Trophoblast cell (in vitro differentiated cells and primary cell): Measurements from ENCODE around the gene KCTD7.
A peak's percentile ranks its signal among the peaks of the same experiment; 100 is the strongest.
"Not testable (repeated sequence)": the region's sequence is repeated elsewhere in the genome, so short reads cannot be mapped to it uniquely, and the experiment has no call there.

ENCODE experiments used
- DNase-seq, 2 donors: peaks; one replicate each; pipeline ENCODE4 v3.0.0-alpha.2; 2016
- H2AFZ ChIP-seq: 2 replicates; pipeline ENCODE4 v1.6.1; 2013; ENCODE audit warnings: low read length, moderate library complexity, mild to moderate bottlenecking; ENCODE audit not compliant: insufficient read depth, poor library complexity
- H2AK5ac ChIP-seq: 2 replicates; pipeline ENCODE4 v1.6.1; 2013; ENCODE audit warnings: mild to moderate bottlenecking, low read length
- H2BK120ac ChIP-seq: 2 replicates; pipeline ENCODE4 v1.6.1; 2013; ENCODE audit warnings: low read length, mild to moderate bottlenecking, moderate library complexity; ENCODE audit not compliant: insufficient read depth, poor library complexity
- H2BK12ac ChIP-seq: 2 replicates; pipeline ENCODE4 v1.6.1; 2013; ENCODE audit warnings: mild to moderate bottlenecking, low read length, moderate library complexity
- H2BK5ac ChIP-seq: 2 replicates; pipeline ENCODE4 v1.6.1; 2013; ENCODE audit warnings: low read length, low read depth, moderate library complexity, mild to moderate bottlenecking; ENCODE audit not compliant: poor library complexity
- H3K14ac ChIP-seq: 2 replicates; pipeline ENCODE4 v1.6.1; 2013; ENCODE audit warnings: mild to moderate bottlenecking, low read length
- H3K18ac ChIP-seq: 2 replicates; pipeline ENCODE4 v1.6.1; 2013; ENCODE audit warnings: mild to moderate bottlenecking, low read length
- H3K23ac ChIP-seq: 2 replicates; pipeline ENCODE4 v1.6.1; 2013; ENCODE audit warnings: low read length
- H3K27ac ChIP-seq: 2 replicates; pipeline ENCODE4 v1.5.1; 2013; ENCODE audit warnings: low read depth, mild to moderate bottlenecking, inconsistent platforms, low read length, moderate library complexity
- H3K27me3 ChIP-seq: 2 replicates; pipeline ENCODE4 v1.6.1; 2013; ENCODE audit warnings: inconsistent platforms, mild to moderate bottlenecking, low read length, moderate library complexity; ENCODE audit not compliant: insufficient read depth
- H3K36me3 ChIP-seq, 2 experiments: 1 replicate in 1 of 2; 2 replicates in 1 of 2; pipeline ENCODE4 v1.6.1; 2013; ENCODE audit warnings: low read length in 2 of 2, mild to moderate bottlenecking in 2 of 2, moderate library complexity in 1 of 2; ENCODE audit not compliant: insufficient read depth in 2 of 2, control insufficient read depth in 1 of 2
- H3K4ac ChIP-seq: 2 replicates; pipeline ENCODE4 v1.6.1; 2013; ENCODE audit warnings: low read depth, mild to moderate bottlenecking, low read length, moderate library complexity
- H3K4me1 ChIP-seq, 2 experiments: 1 replicate in 1 of 2; 2 replicates in 1 of 2; pipeline ENCODE4 v1.6.1; 2013; ENCODE audit warnings: low read length in 2 of 2, mild to moderate bottlenecking in 2 of 2, moderate library complexity in 1 of 2; ENCODE audit not compliant: insufficient read depth in 2 of 2, control insufficient read depth in 1 of 2
- H3K4me2 ChIP-seq: 2 replicates; pipeline ENCODE4 v1.6.1; 2013; ENCODE audit warnings: inconsistent platforms, mild to moderate bottlenecking, low read length, moderate library complexity
- H3K4me3 ChIP-seq: 2 replicates; pipeline ENCODE4 v1.5.1; 2013; ENCODE audit warnings: mild to moderate bottlenecking, low read depth, low read length, inconsistent platforms
- H3K79me1 ChIP-seq: one replicate; pipeline ENCODE4 v1.6.1; 2013; ENCODE audit warnings: low read length
- H3K79me2 ChIP-seq: 2 replicates; pipeline ENCODE4 v1.6.1; 2013; ENCODE audit warnings: low read length, mild to moderate bottlenecking; ENCODE audit not compliant: control insufficient read depth, insufficient read depth, poor library complexity
- H3K9ac ChIP-seq: 2 replicates; pipeline ENCODE4 v1.6.1; 2013; ENCODE audit warnings: mild to moderate bottlenecking, low read length
- H3K9me3 ChIP-seq: 2 replicates; pipeline ENCODE4 v1.6.1; 2013; ENCODE audit warnings: low read depth, mild to moderate bottlenecking, control low read depth, inconsistent platforms, low read length; ENCODE audit not compliant: insufficient read depth
- H4K12ac ChIP-seq: 2 replicates; pipeline ENCODE4 v1.6.1; 2013; ENCODE audit warnings: low read depth, mild to moderate bottlenecking, low read length, moderate library complexity
- H4K8ac ChIP-seq: 2 replicates; pipeline ENCODE4 v1.6.1; 2013; ENCODE audit warnings: low read depth, mild to moderate bottlenecking, low read length, moderate library complexity
- H4K91ac ChIP-seq: one replicate; pipeline ENCODE4 v1.6.1; 2013; ENCODE audit warnings: low read depth, mild to moderate bottlenecking, low read length, moderate library complexity
- WGBS: extraction: QIAGEN DNeasy Blood & Tissue Kit; methylation state at CpG from one replicate; pipeline ENCODE4 v1.1.7; 2013; ENCODE audit warnings: missing lambda C conversion rate; ENCODE audit not compliant: insufficient read length, insufficient coverage; ENCODE audit errors: extremely low coverage; 5-methylcytosine and 5-hydroxymethylcytosine counted together

Gene KCTD7

GRCh38 chr7:66655113-66655806, 26.6 kb downstream of the KCTD7 start:
- Histone ChIP-seq H3K4me2 (peak overlapping the region; percentile 68), H4K12ac (peak overlapping the region; percentile 57), H3K27ac (peak overlapping the region; percentile 94), H2BK5ac (peak overlapping the region; percentile 66), H3K18ac (peak overlapping the region; percentile 42), H2AFZ (peak overlapping the region; percentile 27), H3K9ac (peak overlapping the region; percentile 83), H3K79me1 (peaks cover 13% of the 10 kb centered on the region), H3K4me3 (peak overlapping the region; percentile 93), H3K4ac (peak overlapping the region; percentile 11), H4K8ac (peak overlapping the region; percentile 80), H4K91ac (peak overlapping the region; percentile 47)
- not testable (repeated sequence) for H3K23ac ChIP-seq, H2BK120ac ChIP-seq, H3K4me1 ChIP-seq, H2AK5ac ChIP-seq, H3K36me3 ChIP-seq, H3K9me3 ChIP-seq, H2BK12ac ChIP-seq, H3K14ac ChIP-seq, H3K79me2 ChIP-seq, H3K27me3 ChIP-seq
- peak; percentile 63 to 73 for DNase-seq
- no CpG with 5 or more reads among the region's 28 CpGs for WGBS

- not testable (repeated sequence) for H2BK12ac ChIP-seq, H2BK5ac ChIP-seq, H2BK120ac ChIP-seq, H3K9me3 ChIP-seq, H3K27me3 ChIP-seq, H3K4me3 ChIP-seq, H3K27ac ChIP-seq, H2AFZ ChIP-seq, H3K4me1 ChIP-seq, H3K14ac ChIP-seq, H2AK5ac ChIP-seq, H3K36me3 ChIP-seq, H3K79me2 ChIP-seq, H4K91ac ChIP-seq, H3K9ac ChIP-seq, H4K8ac ChIP-seq, H4K12ac ChIP-seq, H3K18ac ChIP-seq, H3K23ac ChIP-seq
- DNase-seq = peak; percentile 72 to 73
- H3K4me2 ChIP-seq = peak overlapping the region; percentile 30
- peaks cover 13% of the 10 kb centered on the region for H3K79me1 ChIP-seq
- WGBS = no CpG with 5 or more reads among the region's 11 CpGs
- peak overlapping the region; percentile 64 for H3K4ac ChIP-seq
Observed at GRCh38 chr7:66655826-66656485, 27.3 kb downstream of the KCTD7 start.

- no peaks in the 10 kb centered on the region for H3K27me3 ChIP-seq
- no peak overlapping the region for H3K4ac ChIP-seq
- H3K9ac ChIP-seq = no peak overlapping the region
- no peak overlapping the region for H3K4me3 ChIP-seq
- H3K4me2 ChIP-seq = no peak overlapping the region
- no peak overlapping the region for H2AK5ac ChIP-seq
- peaks cover 3 to 6% of the 10 kb centered on the region in 2 experiments for H3K36me3 ChIP-seq
- no peak overlapping the region for H3K18ac ChIP-seq
- DNase-seq = no peak
- H3K79me2 ChIP-seq = peaks cover 10% of the 10 kb centered on the region
- WGBS = no CpG with 5 or more reads among the region's 2 CpGs
- no peak overlapping the region for H3K23ac ChIP-seq
- no peak overlapping the region for H4K12ac ChIP-seq
- no peak overlapping the region for H3K27ac ChIP-seq
- no peak overlapping the region for H2AFZ ChIP-seq
- no peak overlapping the region for H4K8ac ChIP-seq
- no peak overlapping the region for H2BK5ac ChIP-seq
- no peak overlapping the region for H2BK12ac ChIP-seq
- H3K9me3 ChIP-seq = peaks cover 7% of the 10 kb centered on the region
- H2BK120ac ChIP-seq = no peak overlapping the region
- H3K14ac ChIP-seq = no peak overlapping the region
- H3K79me1 ChIP-seq = peaks cover 13% of the 10 kb centered on the region
- no peak overlapping the region for H4K91ac ChIP-seq
- peaks cover 0 to 8% of the 10 kb centered on the region in 2 experiments for H3K4me1 ChIP-seq
Observed at GRCh38 chr7:66657798-66658197, 29.1 kb downstream of the KCTD7 start.

- no CpG with 5 or more reads among the region's 16 CpGs for WGBS
- Histone ChIP-seq H3K9ac (no peak overlapping the region), H2AFZ (no peak overlapping the region), H3K36me3 (peaks cover 5 to 11% of the 10 kb centered on the region in 2 experiments), H3K9me3 (peaks cover 8% of the 10 kb centered on the region), H3K4me2 (no peak overlapping the region), H4K91ac (no peak overlapping the region), H3K23ac (peak overlapping the region; percentile 94), H3K4ac (no peak overlapping the region), H3K27me3 (no peaks in the 10 kb centered on the region), H3K79me2 (no peaks in the 10 kb centered on the region), H3K18ac (no peak overlapping the region), H3K4me3 (peak overlapping the region; percentile 20), H4K12ac (no peak overlapping the region), H3K14ac (no peak overlapping the region), H3K27ac (no peak overlapping the region), H2BK5ac (no peak overlapping the region), H2BK120ac (no peak overlapping the region), H2BK12ac (no peak overlapping the region), H2AK5ac (no peak overlapping the region), H3K79me1 (no peaks in the 10 kb centered on the region), H4K8ac (no peak overlapping the region), H3K4me1 (no peaks in the 10 kb centered on the region)
- DNase-seq = peak in 1 of 2 donors; percentile 6
Observed at GRCh38 chr7:66662646-66663264, 34.1 kb downstream of the KCTD7 start.
